Activated T-helper 17 cell treated with anti-CD3 and anti-CD28 coated beads, Interleukin-2, amount 50 U/mL, for 72 hours (primary cell): ENCODE data around the gene SPIN1. TPM values are rescaled to one million over a fixed set of nuclear protein-coding genes. Genes with fewer than 3 reads are reported as not detected.

Source experiments
- ATAC-seq: fragments of 150-1000 bp; cut with Tn5 transposase; replicated peaks from 2 replicates; pipeline ENCODE4 v1.10.0; 2021; ENCODE audit warnings: mild to moderate bottlenecking, moderate library complexity
- H3K27ac Mint-ChIP-seq: one replicate; pipeline ENCODE4 v1.8.0; 2022; ENCODE audit warnings: mixed read lengths
- H3K27me3 Mint-ChIP-seq: one replicate; pipeline ENCODE4 v1.8.0; 2022; ENCODE audit warnings: mixed read lengths
- H3K36me3 Mint-ChIP-seq: one replicate; pipeline ENCODE4 v1.8.0; 2022; ENCODE audit warnings: low read depth, mild to moderate bottlenecking, mixed read lengths
- H3K4me1 Mint-ChIP-seq: one replicate; pipeline ENCODE4 v1.8.0; 2022; ENCODE audit warnings: mixed read lengths
- H3K4me3 Mint-ChIP-seq: one replicate; pipeline ENCODE4 v1.8.0; 2022; ENCODE audit warnings: mild to moderate bottlenecking, mixed read lengths
- H3K9me3 Mint-ChIP-seq: one replicate; pipeline ENCODE4 v1.8.0; 2022; ENCODE audit warnings: mixed read lengths
- total RNA-seq, 2 donors: library from RNA; stranded (reverse); gene quantifications; one replicate each; pipeline ENCODE4 v1.2.3, GENCODE V29; 2022

The SPIN1 gene
- total RNA-seq, 2 donors from 2014 or later, result 22.3 to 26.5 TPM

GRCh38 chr9:88508326-88508725, 120.1 kb downstream of the SPIN1 start:
- H3K9me3 Mint-ChIP-seq, result no peaks in the 10 kb centered on the region
- no peak for ATAC-seq
- no peak overlapping the region for H3K27ac Mint-ChIP-seq
- H3K36me3 Mint-ChIP-seq, result no peaks in the 10 kb centered on the region
- H3K4me1 Mint-ChIP-seq, result no peaks in the 10 kb centered on the region
- H3K27me3 Mint-ChIP-seq, result peaks cover 13% of the 10 kb centered on the region
- no peak overlapping the region for H3K4me3 Mint-ChIP-seq

DNA sequence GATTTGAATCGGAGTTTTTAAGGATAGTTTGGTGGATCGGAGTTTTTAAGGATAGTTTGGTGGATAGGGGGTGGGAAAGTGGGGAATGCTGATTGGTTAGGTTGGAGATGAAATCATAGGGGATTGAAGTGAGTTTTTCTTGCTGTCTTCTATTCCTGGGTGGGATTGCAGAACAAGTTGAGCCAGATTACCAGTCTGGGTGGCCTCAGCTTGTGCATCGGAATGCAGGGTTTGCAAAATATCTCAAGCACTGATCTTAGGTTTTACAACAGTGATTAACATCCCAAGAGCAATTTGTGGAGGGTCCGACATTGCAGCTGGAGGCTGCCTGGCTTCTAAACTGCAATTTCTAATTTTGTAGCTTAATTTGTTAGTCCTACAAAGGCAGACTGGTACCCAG, 123.7 kb downstream of the SPIN1 start:
- no peak overlapping the region for H3K27ac Mint-ChIP-seq
- ATAC-seq, result no peak
- peaks cover 4% of the 10 kb centered on the region for H3K27me3 Mint-ChIP-seq
- H3K4me3 Mint-ChIP-seq, result no peak overlapping the region
- no peaks in the 10 kb centered on the region for H3K4me1 Mint-ChIP-seq
- no peaks in the 10 kb centered on the region for H3K9me3 Mint-ChIP-seq
- H3K36me3 Mint-ChIP-seq, result no peaks in the 10 kb centered on the region

DNA sequence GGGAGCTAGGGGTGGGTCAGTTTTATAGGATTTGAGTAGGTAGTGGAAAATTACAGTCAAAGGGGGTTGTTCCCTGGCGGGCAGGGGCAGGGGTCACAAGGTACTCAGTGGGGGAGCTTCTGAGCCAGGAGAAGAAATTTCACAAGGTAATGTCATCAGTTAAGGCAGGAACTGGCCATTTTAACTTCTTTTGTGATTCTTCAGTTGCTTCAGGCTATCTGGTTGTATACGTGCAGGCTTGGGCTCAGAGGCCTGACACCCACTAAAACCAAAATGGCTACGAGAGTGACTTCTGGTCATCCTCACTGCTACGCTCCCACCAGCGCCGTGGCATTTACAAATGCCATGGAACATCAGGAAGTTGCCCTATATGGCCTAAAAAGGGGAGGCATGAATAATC, 126.0 kb downstream of the SPIN1 start:
- H3K27me3 Mint-ChIP-seq, result peaks cover 7% of the 10 kb centered on the region
- H3K9me3 Mint-ChIP-seq, result no peaks in the 10 kb centered on the region
- H3K27ac Mint-ChIP-seq, result no peak overlapping the region
- no peaks in the 10 kb centered on the region for H3K4me1 Mint-ChIP-seq
- no peaks in the 10 kb centered on the region for H3K36me3 Mint-ChIP-seq
- ATAC-seq, result no peak
- H3K4me3 Mint-ChIP-seq, result no peak overlapping the region

- no peaks in the 10 kb centered on the region for H3K4me1 Mint-ChIP-seq
Measured at GRCh38 chr9:88521308-88521707, 133.1 kb downstream of the SPIN1 start.

GRCh38 chr9:88522360-88522759, 134.1 kb downstream of the SPIN1 start:
- no peaks in the 10 kb centered on the region for H3K9me3 Mint-ChIP-seq
- no peaks in the 10 kb centered on the region for H3K36me3 Mint-ChIP-seq
- ATAC-seq, result no peak
- no peak overlapping the region for H3K27ac Mint-ChIP-seq
- H3K27me3 Mint-ChIP-seq, result peaks cover 23% of the 10 kb centered on the region
- no peaks in the 10 kb centered on the region for H3K4me1 Mint-ChIP-seq
- H3K4me3 Mint-ChIP-seq, result no peak overlapping the region

More at GRCh38 chr9:88521308-88521707, 133.1 kb downstream of the SPIN1 start:
- no peak for ATAC-seq
- no peaks in the 10 kb centered on the region for H3K36me3 Mint-ChIP-seq
- H3K4me3 Mint-ChIP-seq, result no peak overlapping the region
- H3K9me3 Mint-ChIP-seq, result no peaks in the 10 kb centered on the region
- peaks cover 23% of the 10 kb centered on the region for H3K27me3 Mint-ChIP-seq
- H3K27ac Mint-ChIP-seq, result no peak overlapping the region

- Mint-ChIP-seq H3K27ac (no peak overlapping the region), H3K27me3 (peaks cover 23% of the 10 kb centered on the region), H3K36me3 (no peaks in the 10 kb centered on the region), H3K9me3 (no peaks in the 10 kb centered on the region), H3K4me1 (no peaks in the 10 kb centered on the region), H3K4me3 (no peak overlapping the region)
- ATAC-seq, result no peak
Measured at GRCh38 chr9:88523056-88523455, 134.8 kb downstream of the SPIN1 start.

- Mint-ChIP-seq H3K4me3 (no peak overlapping the region), H3K36me3 (no peaks in the 10 kb centered on the region), H3K27ac (no peak overlapping the region), H3K27me3 (peaks cover 14% of the 10 kb centered on the region), H3K9me3 (no peaks in the 10 kb centered on the region), H3K4me1 (no peaks in the 10 kb centered on the region)
- no peak for ATAC-seq
Measured at GRCh38 chr9:88524911-88525310, 136.7 kb downstream of the SPIN1 start.

- H3K27me3 Mint-ChIP-seq, result peaks cover 11% of the 10 kb centered on the region
- H3K4me3 Mint-ChIP-seq, result no peak overlapping the region
- ATAC-seq, result no peak
- H3K27ac Mint-ChIP-seq, result no peak overlapping the region
- H3K9me3 Mint-ChIP-seq, result no peaks in the 10 kb centered on the region
- H3K4me1 Mint-ChIP-seq, result peaks cover under 1% of the 10 kb centered on the region
- H3K36me3 Mint-ChIP-seq, result no peaks in the 10 kb centered on the region
Measured at GRCh38 chr9:88527618-88528017, 139.4 kb downstream of the SPIN1 start.

Other genes with a start within 250 kb of the SPIN1 start
- not detected for gene SPATA31C2, start 250.0 kb upstream of the SPIN1 start, total RNA-seq
- not detected for gene NXNL2, start 146.7 kb downstream of the SPIN1 start, total RNA-seq